Neural cell (in vitro differentiated cells): ENCODE data around the gene TMEM92. TPM values are rescaled to one million over a fixed set of nuclear protein-coding genes. Genes with fewer than 3 reads are reported as not detected.

Source experiments
- H2AFZ ChIP-seq: fragments of 200-600, 300-800 bp; sonication (generic), shearing (Covaris generic); 2 replicates; pipeline ENCODE4 v1.6.0; 2014; ENCODE audit warnings: low read depth, mild to moderate bottlenecking, antibody characterized with exemption, low read length, moderate library complexity
- H3F3A ChIP-seq: fragments of 200-600 bp; shearing (Covaris generic); 2 replicates; pipeline ENCODE4 v1.6.1; 2016; ENCODE audit warnings: mild to moderate bottlenecking, moderate library complexity, mixed read lengths, antibody characterized with exemption, low read length; ENCODE audit not compliant: insufficient read depth, poor library complexity, severe bottlenecking
- H3K27ac ChIP-seq: fragments of 200-600, 300-800 bp; sonication (generic), shearing (Covaris generic); 2 replicates; pipeline ENCODE4 v1.5.1; 2014; ENCODE audit warnings: mild to moderate bottlenecking, low read length, moderate library complexity
- H3K27me3 ChIP-seq: fragments of 300-800, 200-600 bp; sonication (generic), shearing (Covaris generic); 2 replicates; pipeline ENCODE4 v1.6.0; 2014; ENCODE audit warnings: mild to moderate bottlenecking, low read depth, low read length, moderate library complexity; ENCODE audit not compliant: insufficient read depth
- H3K36me3 ChIP-seq: fragments of 300-800, 200-600 bp; sonication (generic), shearing (Covaris generic); 2 replicates; pipeline ENCODE4 v1.5.1; 2014; ENCODE audit warnings: mild to moderate bottlenecking, antibody characterized with exemption, low read length, moderate library complexity; ENCODE audit not compliant: insufficient read depth
- H3K4me2 ChIP-seq: fragments of 300-800, 200-600 bp; sonication (generic), shearing (Covaris generic); 2 replicates; pipeline ENCODE4 v1.6.0; 2014; ENCODE audit warnings: mild to moderate bottlenecking, low read length
- H3K4me3 ChIP-seq: fragments of 300-800, 200-600 bp; sonication (generic), shearing (Covaris generic); 2 replicates; pipeline ENCODE4 v1.5.1; 2014; ENCODE audit warnings: mild to moderate bottlenecking, low read length, moderate library complexity
- H3K79me2 ChIP-seq: fragments of 200-600 bp; shearing (Covaris generic); replicated peaks from 2 replicates; pipeline ENCODE4 v1.6.0; 2014; ENCODE audit warnings: mild to moderate bottlenecking, low read length, moderate library complexity; ENCODE audit not compliant: insufficient read depth
- H3K9ac ChIP-seq: fragments of 300-800, 200-600 bp; sonication (generic), shearing (Covaris generic); 2 replicates; pipeline ENCODE4 v1.6.1; 2016; ENCODE audit warnings: mild to moderate bottlenecking, low read length, mixed read lengths
- H3K9me2 ChIP-seq: fragments of 200-600 bp; shearing (Covaris generic); 2 replicates; pipeline ENCODE4 v1.6.1; 2016; ENCODE audit warnings: mild to moderate bottlenecking, low read length, mixed read lengths; ENCODE audit not compliant: insufficient read depth
- H3K9me3 ChIP-seq: fragments of 200-600, 300-800 bp; sonication (generic), shearing (Covaris generic); 2 replicates; pipeline ENCODE4 v1.6.1; 2016; ENCODE audit warnings: mild to moderate bottlenecking, mixed run types, low read length, moderate library complexity, mixed read lengths
- H4K20me1 ChIP-seq: fragments of 200-600 bp; shearing (Covaris generic); 2 replicates; pipeline ENCODE4 v1.6.1; 2016; ENCODE audit warnings: mild to moderate bottlenecking, mixed run types; ENCODE audit not compliant: insufficient read depth
- EP300 ChIP-seq: fragments of 450-650 bp; conservative IDR thresholded peaks from 2 replicates; pipeline ENCODE4 v1.6.1; 2014; ENCODE audit warnings: antibody characterized with exemption, mild to moderate bottlenecking, moderate library complexity; ENCODE audit not compliant: poor library complexity, severe bottlenecking
- EZH2 ChIP-seq: fragments of 200-600, 300-800 bp; shearing (Covaris generic), sonication (generic); IDR thresholded peaks from 2 replicates; pipeline ENCODE4 v1.6.1; 2014; ENCODE audit warnings: antibody characterized with exemption, low read length, borderline replicate concordance, mild to moderate bottlenecking; ENCODE audit not compliant: insufficient read depth, poor library complexity, severe bottlenecking
- MXI1 ChIP-seq: fragments of 450-650 bp; conservative IDR thresholded peaks from 2 replicates; pipeline ENCODE4 v1.6.1; 2014; ENCODE audit warnings: antibody characterized with exemption, mild to moderate bottlenecking; ENCODE audit not compliant: poor library complexity, severe bottlenecking
- POLR2AphosphoS5 ChIP-seq: IDR thresholded peaks from 2 replicates; pipeline ENCODE4 v1.6.1; 2012
- RAD21 ChIP-seq: fragments of 450-650 bp; conservative IDR thresholded peaks from 2 replicates; pipeline ENCODE4 v1.6.1; 2014; ENCODE audit warnings: antibody characterized with exemption, mild to moderate bottlenecking, moderate library complexity
- SMC3 ChIP-seq: fragments of 450-650 bp; conservative IDR thresholded peaks from 2 replicates; pipeline ENCODE4 v1.6.1; 2014; ENCODE audit warnings: antibody characterized with exemption, mild to moderate bottlenecking, moderate library complexity; ENCODE audit not compliant: poor library complexity
- TAF1 ChIP-seq: IDR thresholded peaks from 2 replicates; pipeline ENCODE4 v1.6.1; 2012; ENCODE audit warnings: low read depth
- polyA plus RNA-seq: library from polyadenylated mRNA; depleted of rRNA; stranded (reverse); fragments of >200 nt; gene quantifications from 2 replicates; pipeline ENCODE4 v1.2.3, GENCODE V29; 2014
- TF ChIP-seq, protein P1 (sequence below): fragments of 450-650 bp; IDR thresholded peaks from 2 replicates; pipeline ENCODE4 v1.5.1; 2014; ENCODE audit warnings: antibody characterized with exemption, mild to moderate bottlenecking, moderate library complexity; ENCODE audit not compliant: poor library complexity, severe bottlenecking
- TF ChIP-seq, protein P2 (sequence below): IDR thresholded peaks from 2 replicates; pipeline ENCODE4 v1.6.1; 2012; ENCODE audit warnings: borderline replicate concordance

Gene TMEM92
- polyA plus RNA-seq, 1 donor from 2014 or later = not detected

DNA sequence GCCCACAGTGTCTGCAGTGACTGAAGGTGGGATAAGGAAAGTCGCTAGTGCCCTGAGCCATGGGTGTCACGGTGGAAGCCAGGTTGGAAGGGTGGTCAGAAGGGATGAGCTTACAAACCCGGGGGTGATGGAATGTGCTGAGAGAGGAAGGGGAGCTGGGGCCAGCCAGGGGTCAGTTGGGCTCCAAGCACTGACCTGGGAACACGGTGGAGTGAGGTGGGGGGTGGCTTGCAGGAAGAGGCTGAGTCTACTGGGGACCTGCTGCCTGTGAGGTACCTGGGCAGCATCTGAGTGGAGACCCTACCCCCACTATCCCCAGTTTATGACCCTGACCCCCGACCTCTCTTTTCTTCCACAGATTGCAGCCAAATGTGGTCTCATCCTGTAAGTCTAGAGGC is 3.1 kb downstream of the TMEM92 start:
- Histone ChIP-seq H3K9me2 (no peaks in the 10 kb centered on the region), H3K4me3 (no peak overlapping the region), H3K9ac (no peak overlapping the region), H3K36me3 (no peaks in the 10 kb centered on the region), H2AFZ (no peak overlapping the region), H3F3A (no peaks in the 10 kb centered on the region), H3K27ac (no peak overlapping the region), H3K4me2 (no peak overlapping the region), H3K9me3 (no peaks in the 10 kb centered on the region), H3K79me2 (no peaks in the 10 kb centered on the region), H3K27me3 (peaks cover 21% of the 10 kb centered on the region), H4K20me1 (no peaks in the 10 kb centered on the region)
- no peak for TF ChIP-seq EP300
- TF ChIP-seq RAD21 = no peak
- TF ChIP-seq EZH2 = no peak

GRCh38 chr17:50278526-50279180 is 4.4 kb downstream of the TMEM92 start:
- no peaks in the 10 kb centered on the region for H4K20me1 ChIP-seq
- H3K4me2 ChIP-seq = no peak overlapping the region
- TF ChIP-seq EZH2 (no peak), POLR2AphosphoS5 (no peak)
- TF ChIP-seq, protein P1, sequence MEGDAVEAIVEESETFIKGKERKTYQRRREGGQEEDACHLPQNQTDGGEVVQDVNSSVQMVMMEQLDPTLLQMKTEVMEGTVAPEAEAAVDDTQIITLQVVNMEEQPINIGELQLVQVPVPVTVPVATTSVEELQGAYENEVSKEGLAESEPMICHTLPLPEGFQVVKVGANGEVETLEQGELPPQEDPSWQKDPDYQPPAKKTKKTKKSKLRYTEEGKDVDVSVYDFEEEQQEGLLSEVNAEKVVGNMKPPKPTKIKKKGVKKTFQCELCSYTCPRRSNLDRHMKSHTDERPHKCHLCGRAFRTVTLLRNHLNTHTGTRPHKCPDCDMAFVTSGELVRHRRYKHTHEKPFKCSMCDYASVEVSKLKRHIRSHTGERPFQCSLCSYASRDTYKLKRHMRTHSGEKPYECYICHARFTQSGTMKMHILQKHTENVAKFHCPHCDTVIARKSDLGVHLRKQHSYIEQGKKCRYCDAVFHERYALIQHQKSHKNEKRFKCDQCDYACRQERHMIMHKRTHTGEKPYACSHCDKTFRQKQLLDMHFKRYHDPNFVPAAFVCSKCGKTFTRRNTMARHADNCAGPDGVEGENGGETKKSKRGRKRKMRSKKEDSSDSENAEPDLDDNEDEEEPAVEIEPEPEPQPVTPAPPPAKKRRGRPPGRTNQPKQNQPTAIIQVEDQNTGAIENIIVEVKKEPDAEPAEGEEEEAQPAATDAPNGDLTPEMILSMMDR = no peak
- H3K79me2 ChIP-seq = no peaks in the 10 kb centered on the region
- H3K27ac ChIP-seq = no peak overlapping the region
- no peaks in the 10 kb centered on the region for H3K9me3 ChIP-seq
- no peaks in the 10 kb centered on the region for H3K36me3 ChIP-seq
- peaks cover 9% of the 10 kb centered on the region for H3K27me3 ChIP-seq
- no peak overlapping the region for H3K4me3 ChIP-seq
- H3K9ac ChIP-seq = no peak overlapping the region
- H3F3A ChIP-seq = no peaks in the 10 kb centered on the region
- H3K9me2 ChIP-seq = no peaks in the 10 kb centered on the region
- no peak overlapping the region for H2AFZ ChIP-seq

GRCh38 chr17:50279181-50279526 is 4.9 kb downstream of the TMEM92 start:
- Histone ChIP-seq H3K27me3 (peaks cover 7% of the 10 kb centered on the region), H3K4me2 (no peak overlapping the region), H2AFZ (no peak overlapping the region), H3K9ac (no peak overlapping the region), H3K27ac (no peak overlapping the region), H4K20me1 (no peaks in the 10 kb centered on the region), H3K4me3 (no peak overlapping the region), H3K79me2 (no peaks in the 10 kb centered on the region), H3K36me3 (no peaks in the 10 kb centered on the region), H3F3A (no peaks in the 10 kb centered on the region), H3K9me2 (no peaks in the 10 kb centered on the region), H3K9me3 (no peaks in the 10 kb centered on the region)
- TF ChIP-seq, protein P1 = no peak
- TF ChIP-seq SMC3 = no peak
- TF ChIP-seq EZH2 = no peak
- no peak for TF ChIP-seq RAD21
- TF ChIP-seq MXI1 = no peak
- TF ChIP-seq TAF1 = no peak
- TF ChIP-seq, protein P2, sequence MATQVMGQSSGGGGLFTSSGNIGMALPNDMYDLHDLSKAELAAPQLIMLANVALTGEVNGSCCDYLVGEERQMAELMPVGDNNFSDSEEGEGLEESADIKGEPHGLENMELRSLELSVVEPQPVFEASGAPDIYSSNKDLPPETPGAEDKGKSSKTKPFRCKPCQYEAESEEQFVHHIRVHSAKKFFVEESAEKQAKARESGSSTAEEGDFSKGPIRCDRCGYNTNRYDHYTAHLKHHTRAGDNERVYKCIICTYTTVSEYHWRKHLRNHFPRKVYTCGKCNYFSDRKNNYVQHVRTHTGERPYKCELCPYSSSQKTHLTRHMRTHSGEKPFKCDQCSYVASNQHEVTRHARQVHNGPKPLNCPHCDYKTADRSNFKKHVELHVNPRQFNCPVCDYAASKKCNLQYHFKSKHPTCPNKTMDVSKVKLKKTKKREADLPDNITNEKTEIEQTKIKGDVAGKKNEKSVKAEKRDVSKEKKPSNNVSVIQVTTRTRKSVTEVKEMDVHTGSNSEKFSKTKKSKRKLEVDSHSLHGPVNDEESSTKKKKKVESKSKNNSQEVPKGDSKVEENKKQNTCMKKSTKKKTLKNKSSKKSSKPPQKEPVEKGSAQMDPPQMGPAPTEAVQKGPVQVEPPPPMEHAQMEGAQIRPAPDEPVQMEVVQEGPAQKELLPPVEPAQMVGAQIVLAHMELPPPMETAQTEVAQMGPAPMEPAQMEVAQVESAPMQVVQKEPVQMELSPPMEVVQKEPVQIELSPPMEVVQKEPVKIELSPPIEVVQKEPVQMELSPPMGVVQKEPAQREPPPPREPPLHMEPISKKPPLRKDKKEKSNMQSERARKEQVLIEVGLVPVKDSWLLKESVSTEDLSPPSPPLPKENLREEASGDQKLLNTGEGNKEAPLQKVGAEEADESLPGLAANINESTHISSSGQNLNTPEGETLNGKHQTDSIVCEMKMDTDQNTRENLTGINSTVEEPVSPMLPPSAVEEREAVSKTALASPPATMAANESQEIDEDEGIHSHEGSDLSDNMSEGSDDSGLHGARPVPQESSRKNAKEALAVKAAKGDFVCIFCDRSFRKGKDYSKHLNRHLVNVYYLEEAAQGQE = no peak
- no peak for TF ChIP-seq POLR2AphosphoS5
- no peak for TF ChIP-seq EP300
